H1 (cell line): ENCODE measurements around the gene GPR25. TPM values are rescaled to one million over a fixed set of nuclear protein-coding genes. Genes with fewer than 3 reads are reported as not detected.

Source experiments
- CTBP2 ChIP-seq: IDR thresholded peaks from 2 replicates; pipeline ENCODE4 v1.7.0; 2011; ENCODE audit warnings: borderline replicate concordance, mild to moderate bottlenecking, moderate library complexity, mixed read lengths, low read length; ENCODE audit not compliant: insufficient read depth, insufficient read length
- FOSL1 ChIP-seq: IDR thresholded peaks from 2 replicates; pipeline ENCODE4 v1.6.1; 2011; ENCODE audit warnings: mild to moderate bottlenecking, low read depth, low read length, moderate library complexity; ENCODE audit not compliant: insufficient read depth
- polyA plus RNA-seq, 7 experiments: library from polyadenylated mRNA; depleted of rRNA in 3 of 7; stranded (reverse) in 5 of 7; unstranded in 2 of 7; fragments of >200 nt in 5 of 7; fragments of 200-250 nt in 2 of 7; gene quantifications; 1 replicate in 5 of 7; 2 replicates in 1 of 7; 4 replicates in 1 of 7; pipeline versions ENCODE4 v1.2.1 to v1.2.3, GENCODE V29; 2011 to 2013; ENCODE audit warnings: missing spikeins in 2 of 7, mixed read lengths in 2 of 7
- total RNA-seq: library from RNA; stranded (reverse); fragmentation: NEBNext Ultra II Directional; extraction: Animal tissue kit (Norgen Biotek cat#: 25700); gene quantifications from 2 replicates; pipeline ENCODE4 v1.2.1, GENCODE V29; 2021
- TF ChIP-seq, protein P1 (sequence below): fragments of 300-600 bp; sonication (generic); IDR thresholded peaks from 2 replicates; pipeline ENCODE4 v1.7.1; 2012; ENCODE audit warnings: low read length, moderate library complexity, mild to moderate bottlenecking, inconsistent platforms; ENCODE audit not compliant: insufficient replicate concordance

GPR25 gene
- total and polyA plus RNA-seq, 2 of the 8 experiments (the other 6 are each of a cell fraction or from before 2014, with no cell fraction given): not detected

GRCh38 chr1:200862713-200863415, 9.9 kb upstream of the GPR25 start (continued):
- TF ChIP-seq, protein P1, sequence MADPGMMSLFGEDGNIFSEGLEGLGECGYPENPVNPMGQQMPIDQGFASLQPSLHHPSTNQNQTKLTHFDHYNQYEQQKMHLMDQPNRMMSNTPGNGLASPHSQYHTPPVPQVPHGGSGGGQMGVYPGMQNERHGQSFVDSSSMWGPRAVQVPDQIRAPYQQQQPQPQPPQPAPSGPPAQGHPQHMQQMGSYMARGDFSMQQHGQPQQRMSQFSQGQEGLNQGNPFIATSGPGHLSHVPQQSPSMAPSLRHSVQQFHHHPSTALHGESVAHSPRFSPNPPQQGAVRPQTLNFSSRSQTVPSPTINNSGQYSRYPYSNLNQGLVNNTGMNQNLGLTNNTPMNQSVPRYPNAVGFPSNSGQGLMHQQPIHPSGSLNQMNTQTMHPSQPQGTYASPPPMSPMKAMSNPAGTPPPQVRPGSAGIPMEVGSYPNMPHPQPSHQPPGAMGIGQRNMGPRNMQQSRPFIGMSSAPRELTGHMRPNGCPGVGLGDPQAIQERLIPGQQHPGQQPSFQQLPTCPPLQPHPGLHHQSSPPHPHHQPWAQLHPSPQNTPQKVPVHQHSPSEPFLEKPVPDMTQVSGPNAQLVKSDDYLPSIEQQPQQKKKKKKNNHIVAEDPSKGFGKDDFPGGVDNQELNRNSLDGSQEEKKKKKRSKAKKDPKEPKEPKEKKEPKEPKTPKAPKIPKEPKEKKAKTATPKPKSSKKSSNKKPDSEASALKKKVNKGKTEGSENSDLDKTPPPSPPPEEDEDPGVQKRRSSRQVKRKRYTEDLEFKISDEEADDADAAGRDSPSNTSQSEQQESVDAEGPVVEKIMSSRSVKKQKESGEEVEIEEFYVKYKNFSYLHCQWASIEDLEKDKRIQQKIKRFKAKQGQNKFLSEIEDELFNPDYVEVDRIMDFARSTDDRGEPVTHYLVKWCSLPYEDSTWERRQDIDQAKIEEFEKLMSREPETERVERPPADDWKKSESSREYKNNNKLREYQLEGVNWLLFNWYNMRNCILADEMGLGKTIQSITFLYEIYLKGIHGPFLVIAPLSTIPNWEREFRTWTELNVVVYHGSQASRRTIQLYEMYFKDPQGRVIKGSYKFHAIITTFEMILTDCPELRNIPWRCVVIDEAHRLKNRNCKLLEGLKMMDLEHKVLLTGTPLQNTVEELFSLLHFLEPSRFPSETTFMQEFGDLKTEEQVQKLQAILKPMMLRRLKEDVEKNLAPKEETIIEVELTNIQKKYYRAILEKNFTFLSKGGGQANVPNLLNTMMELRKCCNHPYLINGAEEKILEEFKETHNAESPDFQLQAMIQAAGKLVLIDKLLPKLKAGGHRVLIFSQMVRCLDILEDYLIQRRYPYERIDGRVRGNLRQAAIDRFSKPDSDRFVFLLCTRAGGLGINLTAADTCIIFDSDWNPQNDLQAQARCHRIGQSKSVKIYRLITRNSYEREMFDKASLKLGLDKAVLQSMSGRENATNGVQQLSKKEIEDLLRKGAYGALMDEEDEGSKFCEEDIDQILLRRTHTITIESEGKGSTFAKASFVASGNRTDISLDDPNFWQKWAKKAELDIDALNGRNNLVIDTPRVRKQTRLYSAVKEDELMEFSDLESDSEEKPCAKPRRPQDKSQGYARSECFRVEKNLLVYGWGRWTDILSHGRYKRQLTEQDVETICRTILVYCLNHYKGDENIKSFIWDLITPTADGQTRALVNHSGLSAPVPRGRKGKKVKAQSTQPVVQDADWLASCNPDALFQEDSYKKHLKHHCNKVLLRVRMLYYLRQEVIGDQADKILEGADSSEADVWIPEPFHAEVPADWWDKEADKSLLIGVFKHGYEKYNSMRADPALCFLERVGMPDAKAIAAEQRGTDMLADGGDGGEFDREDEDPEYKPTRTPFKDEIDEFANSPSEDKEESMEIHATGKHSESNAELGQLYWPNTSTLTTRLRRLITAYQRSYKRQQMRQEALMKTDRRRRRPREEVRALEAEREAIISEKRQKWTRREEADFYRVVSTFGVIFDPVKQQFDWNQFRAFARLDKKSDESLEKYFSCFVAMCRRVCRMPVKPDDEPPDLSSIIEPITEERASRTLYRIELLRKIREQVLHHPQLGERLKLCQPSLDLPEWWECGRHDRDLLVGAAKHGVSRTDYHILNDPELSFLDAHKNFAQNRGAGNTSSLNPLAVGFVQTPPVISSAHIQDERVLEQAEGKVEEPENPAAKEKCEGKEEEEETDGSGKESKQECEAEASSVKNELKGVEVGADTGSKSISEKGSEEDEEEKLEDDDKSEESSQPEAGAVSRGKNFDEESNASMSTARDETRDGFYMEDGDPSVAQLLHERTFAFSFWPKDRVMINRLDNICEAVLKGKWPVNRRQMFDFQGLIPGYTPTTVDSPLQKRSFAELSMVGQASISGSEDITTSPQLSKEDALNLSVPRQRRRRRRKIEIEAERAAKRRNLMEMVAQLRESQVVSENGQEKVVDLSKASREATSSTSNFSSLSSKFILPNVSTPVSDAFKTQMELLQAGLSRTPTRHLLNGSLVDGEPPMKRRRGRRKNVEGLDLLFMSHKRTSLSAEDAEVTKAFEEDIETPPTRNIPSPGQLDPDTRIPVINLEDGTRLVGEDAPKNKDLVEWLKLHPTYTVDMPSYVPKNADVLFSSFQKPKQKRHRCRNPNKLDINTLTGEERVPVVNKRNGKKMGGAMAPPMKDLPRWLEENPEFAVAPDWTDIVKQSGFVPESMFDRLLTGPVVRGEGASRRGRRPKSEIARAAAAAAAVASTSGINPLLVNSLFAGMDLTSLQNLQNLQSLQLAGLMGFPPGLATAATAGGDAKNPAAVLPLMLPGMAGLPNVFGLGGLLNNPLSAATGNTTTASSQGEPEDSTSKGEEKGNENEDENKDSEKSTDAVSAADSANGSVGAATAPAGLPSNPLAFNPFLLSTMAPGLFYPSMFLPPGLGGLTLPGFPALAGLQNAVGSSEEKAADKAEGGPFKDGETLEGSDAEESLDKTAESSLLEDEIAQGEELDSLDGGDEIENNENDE: no peak
- no peak for TF ChIP-seq FOSL1
- no peak for TF ChIP-seq CTBP2
- TF ChIP-seq, all 59 proteins: peak for 0
